H1 (cell line): Measurements from ENCODE around the gene PPM1M. TPM values are rescaled to one million over a fixed set of nuclear protein-coding genes. Genes with fewer than 3 reads are reported as not detected.

Source experiments
- CTCF ChIA-PET: fragments of 300-600 bp; sonication (Branson Sonifier 250); formaldehyde crosslinking; loops from one replicate; lab custom pipeline; 2021; ENCODE audit not compliant: partially characterized antibody; lab: Charles Lee
- POLR2A ChIA-PET: fragments of 300-600 bp; sonication (Branson Sonifier 250); formaldehyde crosslinking; loops from one replicate; lab custom pipeline; 2021; ENCODE audit warnings: inconsistent platforms; ENCODE audit not compliant: partially characterized antibody; lab: Charles Lee
- DNase-seq, 2 experiments: peaks; one replicate each; pipeline versions ENCODE4 v3.0.0 to v3.0.0-alpha.2; 2010 to 2022; ENCODE audit warnings: low spot score in 2 of 2, low read depth in 1 of 2, mixed read lengths in 1 of 2
- FAIRE-seq: peaks from 2 replicates; lab custom pipeline; 2011; peaks lifted over from hg19 to GRCh38; lab: Jason Lieb, UNC
- H2AFZ ChIP-seq: 2 replicates; pipeline ENCODE4 v1.8.1; 2012; ENCODE audit warnings: low read length, inconsistent platforms
- H2AK5ac ChIP-seq: 2 replicates; pipeline ENCODE4 v1.6.1; 2013; ENCODE audit warnings: low read depth, low read length
- H2BK120ac ChIP-seq: replicated peaks from 2 replicates; pipeline ENCODE3; 2013; ENCODE audit warnings: low read depth, low read length, inconsistent platforms
- H2BK12ac ChIP-seq: 2 replicates; pipeline ENCODE4 v1.6.1; 2013; ENCODE audit warnings: low read depth, low read length
- H2BK15ac ChIP-seq: 2 replicates; pipeline ENCODE4 v1.6.1; 2013; ENCODE audit warnings: low read length
- H2BK20ac ChIP-seq: 2 replicates; pipeline ENCODE4 v1.6.1; 2013; ENCODE audit warnings: low read length
- H2BK5ac ChIP-seq: 2 replicates; pipeline ENCODE4 v1.6.1; 2013; ENCODE audit warnings: low read depth, low read length
- H3K14ac ChIP-seq: 2 replicates; pipeline ENCODE4 v1.6.1; 2013; ENCODE audit warnings: inconsistent platforms; ENCODE audit not compliant: insufficient read length
- H3K18ac ChIP-seq: 2 replicates; pipeline ENCODE4 v1.6.1; 2013; ENCODE audit warnings: low read length; ENCODE audit errors: extremely low read depth
- H3K23ac ChIP-seq: 2 replicates; pipeline ENCODE4 v1.6.1; 2013; ENCODE audit warnings: inconsistent platforms; ENCODE audit not compliant: insufficient read length
- H3K23me2 ChIP-seq: 2 replicates; pipeline ENCODE4 v1.6.1; 2013; ENCODE audit warnings: low read depth, low read length
- H3K27ac ChIP-seq: 2 replicates; pipeline ENCODE4 v1.6.1; 2011; ENCODE audit warnings: low read depth, low read length, inconsistent platforms
- H3K27me3 ChIP-seq, 4 experiments: replicated peaks in 1 of 4; 1 replicate in 1 of 4; 2 replicates in 3 of 4; pipeline versions ENCODE4 v1.6.1 to v1.8.1; 2011 to 2013; ENCODE audit warnings: low read length in 3 of 4, mild to moderate bottlenecking in 3 of 4, inconsistent platforms in 2 of 4, mixed read lengths in 2 of 4, moderate library complexity in 1 of 4; ENCODE audit not compliant: control insufficient read depth in 3 of 4, insufficient read depth in 3 of 4; ENCODE audit errors: extremely low read depth in 1 of 4
- H3K36me3 ChIP-seq, 4 experiments: 2 replicates each; pipeline versions ENCODE4 v1.6.1 to v1.8.1; 2011 to 2013; ENCODE audit warnings: mild to moderate bottlenecking in 4 of 4, low read length in 3 of 4, moderate library complexity in 2 of 4, control low read depth in 1 of 4, inconsistent platforms in 1 of 4; ENCODE audit not compliant: insufficient read depth in 4 of 4, control insufficient read depth in 2 of 4
- H3K4ac ChIP-seq: replicated peaks from 2 replicates; pipeline ENCODE3; 2013; ENCODE audit warnings: low read length, low read depth, mixed read lengths, inconsistent platforms; ENCODE audit not compliant: insufficient read length
- H3K4me1 ChIP-seq, 4 experiments: replicated peaks in 1 of 4; 1 replicate in 1 of 4; 2 replicates in 3 of 4; pipeline versions ENCODE4 v1.6.1 to v1.8.1; 2011 to 2013; ENCODE audit warnings: low read length in 3 of 4, inconsistent platforms in 2 of 4, mixed read lengths in 1 of 4; ENCODE audit not compliant: insufficient read depth in 4 of 4, control insufficient read depth in 3 of 4
- H3K4me2 ChIP-seq, 2 experiments: 2 replicates each; pipeline versions ENCODE4 v1.6.1 to v1.8.1; 2011 to 2013; ENCODE audit warnings: low read depth in 2 of 2, low read length in 2 of 2, control low read depth in 1 of 2, inconsistent platforms in 1 of 2, mild to moderate bottlenecking in 1 of 2; ENCODE audit not compliant: insufficient read depth in 1 of 2
- H3K4me3 ChIP-seq, 4 experiments: fragments of 200-600, 300-600 bp in 1 of 4; sonication (generic), shearing (Covaris generic), sonication (Bioruptor Twin) in 1 of 4; 2 replicates each; pipeline versions ENCODE4 v1.5.1 to v1.8.1; 2011 to 2016; ENCODE audit warnings: low read length in 4 of 4, low read depth in 3 of 4, control low read depth in 2 of 4, inconsistent platforms in 2 of 4, mild to moderate bottlenecking in 2 of 4, mixed read lengths in 1 of 4, moderate library complexity in 1 of 4; ENCODE audit not compliant: insufficient read depth in 2 of 4; ENCODE audit errors: extremely low read depth in 1 of 4
- H3K56ac ChIP-seq: replicated peaks from 2 replicates; pipeline ENCODE3; 2013; ENCODE audit warnings: low read depth, mild to moderate bottlenecking, mixed read lengths, low read length, inconsistent platforms; ENCODE audit not compliant: insufficient read length
- H3K79me1 ChIP-seq: 2 replicates; pipeline ENCODE4 v1.6.1; 2013; ENCODE audit warnings: low read depth, low read length, control low read depth
- H3K79me2 ChIP-seq, 2 experiments: 2 replicates each; pipeline versions ENCODE4 v1.6.1 to v1.8.1; 2012 to 2013; ENCODE audit warnings: low read length in 2 of 2, mild to moderate bottlenecking in 2 of 2, inconsistent platforms in 1 of 2; ENCODE audit not compliant: insufficient read depth in 2 of 2, control insufficient read depth in 1 of 2
- H3K9ac ChIP-seq, 4 experiments: replicated peaks in 1 of 4; 1 replicate in 1 of 4; 2 replicates in 3 of 4; pipeline versions ENCODE4 v1.6.1 to v1.8.1; 2011 to 2013; ENCODE audit warnings: low read depth in 3 of 4, low read length in 3 of 4, control low read depth in 2 of 4, mild to moderate bottlenecking in 2 of 4, moderate library complexity in 2 of 4, inconsistent platforms in 1 of 4; ENCODE audit errors: extremely low read depth in 1 of 4
- H3K9me3 ChIP-seq, 2 experiments: 2 replicates each; pipeline versions ENCODE4 v1.6.1 to v1.8.1; 2012 to 2013; ENCODE audit warnings: mild to moderate bottlenecking in 2 of 2, moderate library complexity in 2 of 2, control low read depth in 1 of 2, inconsistent platforms in 1 of 2, low read depth in 1 of 2, low read length in 1 of 2, mixed read lengths in 1 of 2; ENCODE audit not compliant: insufficient read depth in 2 of 2
- H4K20me1 ChIP-seq, 2 experiments: replicated peaks in 1 of 2; 2 replicates each; pipeline versions ENCODE3 to v1.8.1; 2011 to 2013; ENCODE audit warnings: inconsistent platforms in 2 of 2, low read length in 2 of 2, mild to moderate bottlenecking in 1 of 2; ENCODE audit not compliant: insufficient read depth in 2 of 2, control insufficient read depth in 1 of 2
- H4K5ac ChIP-seq: 2 replicates; pipeline ENCODE4 v1.6.1; 2013; ENCODE audit warnings: low read length, low read depth, mixed read lengths, inconsistent platforms; ENCODE audit not compliant: insufficient read length
- H4K8ac ChIP-seq: 2 replicates; pipeline ENCODE4 v1.8.0; 2013; ENCODE audit warnings: mild to moderate bottlenecking, moderate library complexity, low read length, inconsistent platforms; ENCODE audit not compliant: insufficient read depth; ENCODE audit errors: extremely low read depth
- H4K91ac ChIP-seq: replicated peaks from 2 replicates; pipeline ENCODE3; 2013; ENCODE audit warnings: low read length, mixed read lengths, inconsistent platforms; ENCODE audit not compliant: insufficient read length
- EZH2 ChIP-seq: fragments of 200-600 bp; sonication (generic); IDR thresholded peaks from 2 replicates; pipeline ENCODE4 v1.7.1; 2012; ENCODE audit warnings: low read depth, mild to moderate bottlenecking, moderate library complexity, low read length, inconsistent platforms; ENCODE audit not compliant: severe bottlenecking
- KDM5A ChIP-seq: fragments of 200-600 bp; IDR thresholded peaks from 2 replicates; pipeline ENCODE4 v1.7.1; 2012; ENCODE audit warnings: mild to moderate bottlenecking, low read length, inconsistent platforms, mixed read lengths
- PHF8 ChIP-seq: fragments of 200-600 bp; sonication (generic); conservative IDR thresholded peaks from 2 replicates; pipeline ENCODE4 v1.7.1; 2012; ENCODE audit warnings: low read depth, mild to moderate bottlenecking, inconsistent platforms, low read length, moderate library complexity
- RXRA ChIP-seq: IDR thresholded peaks from 2 replicates; pipeline ENCODE4 v1.6.1; 2011; ENCODE audit warnings: low read depth, mild to moderate bottlenecking, low read length, moderate library complexity; ENCODE audit not compliant: insufficient read depth
- WGBS, 2 experiments: shearing (Covaris generic) in 1 of 2; methylation state at CpG; one replicate each; pipeline versions ENCODE4 v1.1.6 to v1.1.7; 2013 to 2015; ENCODE audit warnings: low lambda C conversion rate in 2 of 2, mixed read lengths in 2 of 2, inconsistent platforms in 1 of 2, low coverage in 1 of 2, missing lambda C conversion rate in 1 of 2; ENCODE audit not compliant: insufficient replicate concordance in 2 of 2, insufficient coverage in 1 of 2, insufficient read length in 1 of 2; ENCODE audit errors: extremely low coverage in 1 of 2, missing lambda C conversion rate in 1 of 2; 5-methylcytosine and 5-hydroxymethylcytosine counted together
- polyA plus RNA-seq, 7 experiments: library from polyadenylated mRNA; depleted of rRNA in 3 of 7; stranded (reverse) in 5 of 7; unstranded in 2 of 7; fragments of >200 nt in 5 of 7; fragments of 200-250 nt in 2 of 7; gene quantifications; 1 replicate in 5 of 7; 2 replicates in 1 of 7; 4 replicates in 1 of 7; pipeline versions ENCODE4 v1.2.1 to v1.2.3, GENCODE V29; 2011 to 2013; ENCODE audit warnings: missing spikeins in 2 of 7, mixed read lengths in 2 of 7
- total RNA-seq: library from RNA; stranded (reverse); fragmentation: NEBNext Ultra II Directional; extraction: Animal tissue kit (Norgen Biotek cat#: 25700); gene quantifications from 2 replicates; pipeline ENCODE4 v1.2.1, GENCODE V29; 2021

PPM1M gene
- total and polyA plus RNA-seq, 2 of the 8 experiments (the other 6 are each of a cell fraction or from before 2014, with no cell fraction given), result 5.2 to 6.3 TPM

DNA sequence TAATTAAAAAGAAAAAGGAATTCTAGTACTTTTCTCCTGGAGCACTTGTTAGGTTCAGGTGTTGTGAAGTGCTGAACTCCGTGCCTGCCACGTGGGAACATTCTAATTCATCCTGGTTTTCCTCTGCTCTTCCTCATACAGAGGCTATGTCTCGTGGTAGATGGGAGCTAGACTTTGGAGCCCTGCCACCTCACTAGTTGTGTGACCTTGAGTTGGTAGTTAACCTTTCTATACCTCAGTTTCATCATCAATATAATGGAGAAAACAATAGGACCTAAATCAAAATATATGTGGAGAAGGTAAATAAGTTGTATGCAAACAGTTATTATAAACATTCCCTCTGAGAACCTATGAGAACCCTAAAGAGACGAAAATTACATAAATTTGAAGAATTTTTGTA, 37.0 kb upstream of the PPM1M start:
- no peak overlapping the region for H3K27ac ChIP-seq
- H2BK120ac ChIP-seq, result no peak overlapping the region
- no peak overlapping the region for H3K23ac ChIP-seq
- no peak overlapping the region for H3K18ac ChIP-seq
- peaks cover 0 to 8% of the 10 kb centered on the region in 2 experiments for H4K20me1 ChIP-seq
- no peak overlapping the region for H2BK15ac ChIP-seq
- no peak overlapping the region for H3K4ac ChIP-seq
- CTCF ChIA-PET, result interaction anchor here (0.7 to 20.4 kb wide), 9 partner anchors 9 to 177 kb away, joined by 3 to 336 read pairs (median 4); partner anchors contain the start of genes TLR9 and TWF2
- POLR2A ChIA-PET, result no interaction called here
- H3K79me1 ChIP-seq, result no peaks in the 10 kb centered on the region
- H4K5ac ChIP-seq, result no peak overlapping the region
- H3K4me2 ChIP-seq, result no peak overlapping the region
- H2BK20ac ChIP-seq, result no peak overlapping the region
- no peaks in the 10 kb centered on the region for H3K79me2 ChIP-seq
- DNase-seq (no peak), FAIRE-seq (no peak)
- H3K4me3 ChIP-seq, result no peak overlapping the region
- H4K8ac ChIP-seq, result no peak overlapping the region
- no peak overlapping the region for H4K91ac ChIP-seq
- peaks cover 47 to 94% (median 85%) of the 10 kb centered on the region in 4 experiments for H3K36me3 ChIP-seq
- 92% methylated on average over 4 of the region's 4 CpGs; no CpG with 5 or more reads in 1 of the 2 experiments for WGBS, 2 experiments
- H3K56ac ChIP-seq, result no peak overlapping the region
- no peak overlapping the region for H2AK5ac ChIP-seq
- no peaks in the 10 kb centered on the region for H3K9me3 ChIP-seq
- H3K4me1 ChIP-seq, result no peaks in the 10 kb centered on the region
- no peak overlapping the region for H3K9ac ChIP-seq
- H3K27me3 ChIP-seq, result no peaks in the 10 kb centered on the region
- no peaks in the 10 kb centered on the region for H3K23me2 ChIP-seq
- no peak overlapping the region for H3K14ac ChIP-seq
- no peak overlapping the region for H2BK12ac ChIP-seq
- no peak overlapping the region for H2BK5ac ChIP-seq
- H2AFZ ChIP-seq, result no peak overlapping the region
- TF ChIP-seq RXRA (no peak), KDM5A (no peak), PHF8 (no peak), EZH2 (no peak)
